CD14-positive monocyte (primary cell): ENCODE results near the gene SLC22A23. TPM values are rescaled to one million over a fixed set of nuclear protein-coding genes. Genes with fewer than 3 reads are reported as not detected.

Experiments used
- DNase-seq, 3 donors: peaks; one replicate each; pipeline ENCODE4 v3.0.0-alpha.2; 2011 to 2022
- H2AFZ ChIP-seq: 2 replicates; pipeline ENCODE4 v1.6.0; 2012; ENCODE audit warnings: mild to moderate bottlenecking, low read depth, low read length, inconsistent platforms; ENCODE audit not compliant: insufficient read depth, poor library complexity, severe bottlenecking
- H3K27ac ChIP-seq, 2 donors: 1 replicate in 1 of 2; 2 replicates in 1 of 2; pipeline ENCODE4 v1.5.1; 2012 to 2013; ENCODE audit warnings: low read length in 2 of 2, control low read depth in 1 of 2, inconsistent platforms in 1 of 2, low read depth in 1 of 2, mild to moderate bottlenecking in 1 of 2
- H3K27me3 ChIP-seq, 2 donors: one replicate each; pipeline versions ENCODE4 v1.6.0 to v1.6.1; 2011 to 2013; ENCODE audit warnings: low read length in 2 of 2; ENCODE audit not compliant: control insufficient read depth in 2 of 2, insufficient read depth in 2 of 2
- H3K36me3 ChIP-seq, 2 donors: replicated peaks in 1 of 2; 1 replicate in 1 of 2; 2 replicates in 1 of 2; pipeline versions ENCODE4 v1.5.1 to v1.6.1; 2012 to 2013; ENCODE audit warnings: low read length in 2 of 2, control low read depth in 1 of 2, inconsistent platforms in 1 of 2, mild to moderate bottlenecking in 1 of 2; ENCODE audit not compliant: insufficient read depth in 2 of 2, control insufficient read depth in 1 of 2
- H3K4me1 ChIP-seq, 2 donors: 1 replicate in 1 of 2; 2 replicates in 1 of 2; pipeline versions ENCODE4 v1.5.1 to v1.6.1; 2012 to 2013; ENCODE audit warnings: low read length in 2 of 2, control low read depth in 1 of 2, inconsistent platforms in 1 of 2, mild to moderate bottlenecking in 1 of 2, moderate library complexity in 1 of 2; ENCODE audit not compliant: insufficient read depth in 2 of 2, control insufficient read depth in 1 of 2
- H3K4me2 ChIP-seq: replicated peaks from 2 replicates; pipeline ENCODE3; 2012; ENCODE audit warnings: low read length, moderate library complexity, mild to moderate bottlenecking; ENCODE audit not compliant: poor library complexity, severe bottlenecking; ENCODE audit errors: extremely low read depth
- H3K4me3 ChIP-seq, 3 experiments: fragments of 200-600 bp in 1 of 3; sonication (generic) in 1 of 3; replicated peaks in 1 of 3; 1 replicate in 2 of 3; 2 replicates in 1 of 3; pipeline ENCODE4 v1.5.1; 2011 to 2013; ENCODE audit warnings: low read length in 3 of 3, mild to moderate bottlenecking in 3 of 3, control low read depth in 2 of 3, low read depth in 2 of 3, inconsistent platforms in 1 of 3, moderate library complexity in 1 of 3
- H3K79me2 ChIP-seq: 2 replicates; pipeline ENCODE4 v1.6.0; 2012; ENCODE audit warnings: mild to moderate bottlenecking, control low read depth, inconsistent platforms, low read length, moderate library complexity; ENCODE audit not compliant: insufficient read depth
- H3K9ac ChIP-seq: 2 replicates; pipeline ENCODE4 v1.6.0; 2017; ENCODE audit warnings: low read length, mild to moderate bottlenecking; ENCODE audit not compliant: insufficient read depth, poor library complexity, severe bottlenecking
- H3K9me3 ChIP-seq, 2 donors: replicated peaks in 1 of 2; 1 replicate in 1 of 2; 2 replicates in 1 of 2; pipeline versions ENCODE4 v1.5.1 to v1.6.1; 2012 to 2013; ENCODE audit warnings: low read length in 2 of 2, control low read depth in 1 of 2; ENCODE audit not compliant: control insufficient read depth in 1 of 2, insufficient read depth in 1 of 2
- H4K20me1 ChIP-seq: 2 replicates; pipeline ENCODE4 v1.6.0; 2012; ENCODE audit warnings: mild to moderate bottlenecking, low read length, control low read depth, moderate library complexity; ENCODE audit not compliant: insufficient read depth
- H3K27ac Mint-ChIP-seq, 7 donors: one replicate each; pipeline ENCODE4 v1.8.0; 2020; ENCODE audit warnings: mild to moderate bottlenecking in 7 of 7, mixed read lengths in 7 of 7, moderate library complexity in 6 of 7, inconsistent platforms in 2 of 7
- H3K27me3 Mint-ChIP-seq, 3 donors: one replicate each; pipeline ENCODE4 v1.8.0; 2021 to 2022; ENCODE audit warnings: low read depth in 3 of 3, mild to moderate bottlenecking in 3 of 3, mixed read lengths in 3 of 3, moderate library complexity in 3 of 3, inconsistent platforms in 1 of 3
- H3K36me3 Mint-ChIP-seq, 2 donors: one replicate each; pipeline ENCODE4 v1.8.0; 2020; ENCODE audit warnings: mixed read lengths in 2 of 2, inconsistent platforms in 1 of 2, mild to moderate bottlenecking in 1 of 2
- H3K4me1 Mint-ChIP-seq: one replicate; pipeline ENCODE4 v1.8.0; 2020; ENCODE audit warnings: mild to moderate bottlenecking, mixed read lengths
- H3K4me3 Mint-ChIP-seq, 2 donors: one replicate each; pipeline ENCODE4 v1.8.0; 2020; ENCODE audit warnings: mild to moderate bottlenecking in 2 of 2, mixed read lengths in 2 of 2, moderate library complexity in 1 of 2
- H3K9me3 Mint-ChIP-seq, 7 donors: one replicate each; pipeline ENCODE4 v1.8.0; 2020 to 2022; ENCODE audit warnings: mixed read lengths in 7 of 7, mild to moderate bottlenecking in 6 of 7, moderate library complexity in 6 of 7, inconsistent platforms in 2 of 7
- WGBS: methylation state at CpG from one replicate; pipeline ENCODE4 v1.1.5; 2013; ENCODE audit warnings: missing lambda C conversion rate; ENCODE audit not compliant: insufficient coverage; 5-methylcytosine and 5-hydroxymethylcytosine counted together
- intact Hi-C, 2 donors: fragments of 100-400 bp; cut with micrococcal nuclease; formaldehyde crosslinking; loops; one replicate each; pipeline versions ENCODE4 v1.15.0 to v1.15.1; 2023
- polyA plus RNA-seq, 3 donors: library from polyadenylated mRNA; depleted of rRNA in 1 of 3; unstranded in 2 of 3; stranded (reverse) in 1 of 3; fragments of 300-500 nt in 2 of 3; fragments of >200 nt in 1 of 3; fragmentation: Illumina TruSeq in 2 of 3; gene quantifications; 1 replicate in 2 of 3; 2 replicates in 1 of 3; pipeline ENCODE4 v1.2.3, GENCODE V29; 2012 to 2021
- TF ChIP-seq, protein P1 (sequence below): fragments of 200-600 bp; IDR thresholded peaks from one replicate; pipeline ENCODE4 v1.8.0; 2022; ENCODE audit warnings: antibody characterized with exemption, mild to moderate bottlenecking

The SLC22A23 gene
- polyA plus RNA-seq, 3 donors: 0.08 TPM; not detected in 2

DNA sequence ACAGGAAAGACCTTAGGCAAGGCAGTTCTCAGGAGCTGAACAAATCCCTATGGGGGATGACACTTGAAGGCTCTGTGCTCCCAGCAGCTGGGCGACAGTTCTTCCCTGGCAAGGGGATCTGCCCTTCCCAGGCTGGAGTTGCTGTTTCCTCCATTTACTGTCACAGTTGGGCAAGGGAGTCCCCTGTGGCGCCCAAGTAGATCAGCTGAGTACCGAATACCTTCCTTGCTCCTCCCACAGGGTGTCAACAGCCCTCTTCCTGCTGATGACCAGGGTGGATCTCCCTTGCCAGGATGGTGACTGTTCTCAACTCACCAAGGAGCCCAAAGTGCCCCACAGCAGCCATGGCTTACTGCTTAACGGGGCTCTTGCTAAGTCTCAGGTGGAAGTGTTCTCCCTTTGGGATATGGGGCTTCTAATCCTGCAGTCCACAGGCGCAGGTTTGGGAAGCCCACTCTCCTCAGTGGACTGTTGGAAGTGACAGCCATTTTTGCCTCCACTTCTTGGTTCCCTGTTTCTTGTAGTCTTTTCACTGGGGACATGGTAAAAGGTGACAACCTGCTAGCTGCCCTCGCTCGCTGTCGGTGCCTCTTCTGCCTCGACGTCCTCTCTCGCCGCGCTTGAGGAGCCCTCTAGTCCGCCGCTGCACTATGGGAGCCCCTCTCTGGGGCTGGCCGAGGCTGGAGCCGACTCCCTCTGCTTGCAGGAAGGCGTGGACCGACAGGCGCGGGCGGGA lies 203.8 kb downstream of the SLC22A23 start:
- peaks cover 34 to 42% (median 39%) of the 10 kb centered on the region in 3 donors for H3K27me3 Mint-ChIP-seq
- Histone ChIP-seq H3K4me1 (peaks cover 5 to 13% of the 10 kb centered on the region in 2 donors), H3K36me3 (no peaks in the 10 kb centered on the region), H3K9me3 (peaks cover 0 to 3% of the 10 kb centered on the region in 2 donors), H3K9ac (peak overlapping the region; percentile 40), H3K4me3 (peak overlapping the region in 1 of 3 experiments; percentile 5), H2AFZ (no peak overlapping the region), H3K27me3 (peaks cover 0 to 29% of the 10 kb centered on the region in 2 donors), H3K79me2 (no peaks in the 10 kb centered on the region), H3K4me2 (no peak overlapping the region), H4K20me1 (no peaks in the 10 kb centered on the region), H3K27ac (peak overlapping the region in 1 of 2 donors; percentile 39)
- H3K4me1 Mint-ChIP-seq: peaks cover 10% of the 10 kb centered on the region
- no peaks in the 10 kb centered on the region for H3K36me3 Mint-ChIP-seq
- peaks cover 6 to 15% (median 8%) of the 10 kb centered on the region in 7 donors for H3K9me3 Mint-ChIP-seq
- intact Hi-C loops: loop anchor here (10.0 kb wide), 1 partner anchor 258 kb away; the partner anchor contains the start of gene NQO2 (in 2 of the 2)
- TF ChIP-seq, protein P1, sequence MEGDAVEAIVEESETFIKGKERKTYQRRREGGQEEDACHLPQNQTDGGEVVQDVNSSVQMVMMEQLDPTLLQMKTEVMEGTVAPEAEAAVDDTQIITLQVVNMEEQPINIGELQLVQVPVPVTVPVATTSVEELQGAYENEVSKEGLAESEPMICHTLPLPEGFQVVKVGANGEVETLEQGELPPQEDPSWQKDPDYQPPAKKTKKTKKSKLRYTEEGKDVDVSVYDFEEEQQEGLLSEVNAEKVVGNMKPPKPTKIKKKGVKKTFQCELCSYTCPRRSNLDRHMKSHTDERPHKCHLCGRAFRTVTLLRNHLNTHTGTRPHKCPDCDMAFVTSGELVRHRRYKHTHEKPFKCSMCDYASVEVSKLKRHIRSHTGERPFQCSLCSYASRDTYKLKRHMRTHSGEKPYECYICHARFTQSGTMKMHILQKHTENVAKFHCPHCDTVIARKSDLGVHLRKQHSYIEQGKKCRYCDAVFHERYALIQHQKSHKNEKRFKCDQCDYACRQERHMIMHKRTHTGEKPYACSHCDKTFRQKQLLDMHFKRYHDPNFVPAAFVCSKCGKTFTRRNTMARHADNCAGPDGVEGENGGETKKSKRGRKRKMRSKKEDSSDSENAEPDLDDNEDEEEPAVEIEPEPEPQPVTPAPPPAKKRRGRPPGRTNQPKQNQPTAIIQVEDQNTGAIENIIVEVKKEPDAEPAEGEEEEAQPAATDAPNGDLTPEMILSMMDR: no peak
- 95% methylated on average over 21 of the region's 22 CpGs for WGBS
- peak overlapping the region in 1 of 7 donors; percentile 16 for H3K27ac Mint-ChIP-seq
- H3K4me3 Mint-ChIP-seq: peak overlapping the region in 1 of 2 donors; percentile 67
- peak in 2 of 3 donors; percentile 12 to 19 for DNase-seq

- H3K4me1 Mint-ChIP-seq: peaks cover 10% of the 10 kb centered on the region
- peaks cover 38 to 44% (median 41%) of the 10 kb centered on the region in 3 donors for H3K27me3 Mint-ChIP-seq
- Histone ChIP-seq H3K4me2 (no peak overlapping the region), H3K79me2 (no peaks in the 10 kb centered on the region), H3K4me1 (peaks cover 5 to 13% of the 10 kb centered on the region in 2 donors), H3K4me3 (peak overlapping the region in 1 of 3 experiments; percentile 5), H2AFZ (no peak overlapping the region), H4K20me1 (no peaks in the 10 kb centered on the region), H3K27me3 (peaks cover 0 to 32% of the 10 kb centered on the region in 2 donors), H3K27ac (peak overlapping the region in 1 of 2 donors; percentile 39), H3K36me3 (no peaks in the 10 kb centered on the region), H3K9ac (no peak overlapping the region), H3K9me3 (peaks cover 0 to 3% of the 10 kb centered on the region in 2 donors)
- H3K36me3 Mint-ChIP-seq: no peaks in the 10 kb centered on the region
- intact Hi-C loops: loop anchor here (10.0 kb wide), 1 partner anchor 258 kb away; the partner anchor contains the start of gene NQO2 (in 2 of the 2)
- WGBS: 75% methylated on average over 10 of the region's 10 CpGs
- H3K27ac Mint-ChIP-seq: peak overlapping the region in 2 of 7 donors; percentile 1 to 16
- H3K4me3 Mint-ChIP-seq: peak overlapping the region in 1 of 2 donors; percentile 67
- peaks cover 6 to 15% (median 8%) of the 10 kb centered on the region in 7 donors for H3K9me3 Mint-ChIP-seq
- peak; percentile 20 to 25 (median 23) for DNase-seq
- TF ChIP-seq, protein P1: no peak
These were observed 204.5 kb downstream of the SLC22A23 start for GRCh38 chr6:3252369-3252768.
